COLO668 (cell line): ENCODE measurements around the gene TTC39B.

ENCODE experiments used
- DNase-seq: peaks from one replicate; lab custom pipeline; 2025; ENCODE audit not compliant: unreplicated experiment; lab: John Stamatoyannopoulos, UW

Gene TTC39B

DNA sequence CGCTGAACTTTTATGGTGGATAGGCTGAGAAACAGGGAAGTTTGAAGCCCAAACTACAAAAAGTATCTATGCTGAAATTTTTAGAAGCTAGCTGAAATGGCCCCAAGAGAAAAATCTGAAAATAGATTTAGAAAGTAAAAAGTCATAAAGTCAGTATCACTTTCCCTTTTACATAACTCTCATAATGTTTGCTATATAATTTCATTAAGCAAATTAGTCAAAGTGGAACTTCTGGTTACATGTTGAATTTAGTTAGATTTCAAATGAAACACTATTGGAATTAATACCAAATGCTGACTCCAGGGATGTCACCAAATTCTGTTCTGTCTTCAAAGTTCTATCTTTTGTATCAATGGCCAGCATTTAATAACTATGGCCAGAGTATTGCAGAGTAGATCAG, 126.9 kb downstream of the TTC39B start:
- DNase-seq = no peak

DNA sequence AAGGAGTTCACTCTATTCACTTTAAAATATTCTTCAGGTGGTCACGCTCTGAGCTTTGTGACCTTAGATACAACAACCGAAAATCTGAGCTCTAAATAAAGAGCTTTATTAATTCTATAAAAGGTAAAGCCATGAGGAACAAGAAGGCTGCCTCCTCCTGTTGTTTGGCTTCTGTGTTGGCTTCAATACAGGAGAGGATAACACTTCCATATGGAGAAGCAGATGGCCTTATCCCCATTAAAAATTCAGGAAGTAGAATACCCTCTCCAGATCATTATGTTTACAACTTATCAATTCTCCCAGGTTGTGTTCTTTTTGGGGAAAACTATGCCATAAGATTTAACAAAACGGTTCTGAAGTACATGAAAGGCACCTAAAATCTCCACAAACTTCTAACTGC, 128.4 kb downstream of the TTC39B start:
- no peak for DNase-seq

DNA sequence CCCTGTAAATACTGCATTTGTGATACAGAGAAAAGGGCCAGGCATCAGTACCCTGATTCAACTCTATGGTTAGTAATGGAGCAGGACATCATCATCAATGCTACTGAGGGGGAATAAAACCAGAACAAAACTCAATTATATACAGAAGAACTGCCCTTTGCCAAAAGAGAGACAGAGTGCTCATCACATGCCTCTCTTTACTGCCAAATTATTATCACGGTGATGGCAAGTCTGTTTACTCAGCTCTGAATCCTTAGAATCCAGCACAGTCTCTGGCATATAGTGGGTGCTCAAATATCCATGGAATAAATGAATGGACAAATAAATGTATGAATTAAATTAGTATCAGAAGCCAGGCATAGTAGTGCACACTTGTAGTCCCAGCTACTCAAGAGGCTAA, 130.2 kb downstream of the TTC39B start:
- no peak for DNase-seq

DNA sequence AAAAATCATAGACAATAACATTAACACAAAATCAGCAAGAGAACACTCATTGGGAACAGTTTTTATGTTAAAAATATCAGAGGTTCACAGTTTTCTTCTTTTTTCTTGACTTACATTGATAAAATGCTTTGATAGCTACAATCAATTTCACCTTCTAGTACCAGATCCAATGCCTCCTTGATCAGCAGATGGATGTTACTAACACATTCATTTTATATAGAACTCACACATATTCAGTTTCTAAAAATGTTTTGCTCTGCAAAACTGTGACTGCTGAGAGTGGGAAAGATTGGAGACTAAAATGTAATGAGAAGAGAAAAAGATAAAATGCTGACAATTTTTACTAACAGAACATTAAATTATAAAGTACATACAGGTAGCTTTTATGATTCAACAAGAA, 143.1 kb downstream of the TTC39B start:
- no peak for DNase-seq

DNA sequence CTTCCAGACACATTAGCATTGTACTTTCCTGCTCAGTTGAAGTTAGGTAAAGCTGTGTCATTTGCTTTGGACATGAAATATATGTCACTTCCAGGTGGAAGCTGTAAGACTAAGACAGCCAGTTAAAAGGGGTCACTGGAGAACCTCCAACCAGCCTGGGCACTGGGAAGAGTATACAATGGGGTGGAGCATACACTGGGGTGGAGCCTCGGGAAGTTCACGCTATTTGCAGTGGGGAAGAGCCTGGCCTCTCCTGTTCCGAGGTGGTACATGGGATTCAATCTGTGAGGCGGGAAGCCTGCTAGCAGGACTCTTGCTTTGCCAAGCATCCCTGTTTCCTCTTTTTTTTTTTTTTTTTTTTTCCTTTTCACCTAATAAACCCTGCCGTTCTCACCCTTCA, 145.3 kb downstream of the TTC39B start:
- DNase-seq = no peak

DNA sequence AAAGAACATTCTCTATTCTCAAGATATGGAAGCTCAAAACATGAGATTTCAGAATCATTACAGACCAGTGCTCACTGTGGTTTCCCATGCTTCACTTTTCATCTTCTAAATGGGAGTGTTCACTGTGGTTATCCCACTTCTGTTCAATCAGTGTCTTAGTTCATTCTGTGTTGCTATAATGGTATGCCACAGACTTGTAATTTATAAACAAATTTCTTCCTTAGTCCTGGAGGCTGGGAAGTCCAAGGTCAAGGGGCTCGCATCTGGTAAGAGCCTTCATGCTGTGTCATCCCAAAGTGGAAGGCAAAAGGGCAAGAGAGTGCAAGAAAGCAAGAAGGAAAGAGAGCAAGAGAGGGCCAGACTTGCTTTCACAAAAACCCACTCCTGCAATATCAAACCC, 146.3 kb downstream of the TTC39B start:
- DNase-seq = no peak

DNA sequence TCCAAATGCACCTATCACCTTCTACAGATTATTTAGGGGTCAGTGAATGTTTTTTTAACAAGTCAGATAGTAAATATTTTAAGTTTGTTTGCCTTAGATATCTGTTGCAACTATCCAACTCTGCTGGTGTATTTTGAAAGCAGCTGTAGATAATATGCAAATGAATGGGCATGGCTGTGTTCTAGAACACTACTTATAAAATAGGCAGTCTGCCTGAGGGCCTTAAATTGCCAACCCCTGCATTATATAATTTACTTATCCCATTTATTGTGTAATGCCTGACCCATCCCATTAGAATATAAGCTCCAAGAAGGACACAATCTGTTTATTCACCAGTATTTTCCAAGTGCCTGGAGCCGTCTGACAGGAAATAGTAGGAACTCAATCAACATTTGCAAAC, 149.0 kb downstream of the TTC39B start:
- no peak for DNase-seq

DNA sequence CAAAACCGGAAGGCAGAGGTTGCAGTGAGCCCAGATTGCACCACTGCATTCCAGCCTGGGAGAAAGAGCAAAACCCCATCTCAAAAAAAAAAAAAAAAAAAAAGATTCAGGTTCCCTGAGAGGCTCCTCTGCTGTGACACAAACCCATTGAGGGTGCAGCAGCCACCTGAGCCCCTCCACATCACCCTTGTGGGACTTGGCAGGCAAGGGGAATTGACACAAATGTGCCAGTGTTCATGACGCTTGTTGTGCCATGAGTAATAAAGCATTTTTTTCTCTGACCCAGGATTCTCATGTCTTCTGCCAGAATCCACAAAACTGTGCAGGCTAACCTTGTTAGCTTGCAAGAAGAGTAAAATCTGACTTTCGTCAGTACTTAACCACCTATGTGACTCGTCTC, 149.6 kb downstream of the TTC39B start:
- no peak for DNase-seq

DNA sequence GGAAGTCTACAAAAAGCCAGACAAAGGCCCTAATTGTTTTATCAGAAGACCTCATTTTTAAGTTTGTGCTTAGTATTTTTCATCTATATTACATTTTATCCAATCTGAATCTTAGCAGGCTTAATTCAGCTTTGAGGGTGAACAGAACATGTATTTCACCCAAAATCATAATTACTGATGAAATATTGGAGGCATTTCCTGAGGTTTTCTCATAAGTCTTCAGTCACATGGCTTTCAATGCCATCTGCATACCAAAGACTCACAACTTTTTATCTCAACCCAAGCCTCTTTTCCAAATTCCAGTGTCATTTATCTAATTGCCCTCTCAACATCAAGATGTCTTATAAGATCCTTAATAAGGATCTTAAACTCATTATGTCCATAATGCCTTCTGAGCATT, 150.8 kb downstream of the TTC39B start:
- DNase-seq = no peak

DNA sequence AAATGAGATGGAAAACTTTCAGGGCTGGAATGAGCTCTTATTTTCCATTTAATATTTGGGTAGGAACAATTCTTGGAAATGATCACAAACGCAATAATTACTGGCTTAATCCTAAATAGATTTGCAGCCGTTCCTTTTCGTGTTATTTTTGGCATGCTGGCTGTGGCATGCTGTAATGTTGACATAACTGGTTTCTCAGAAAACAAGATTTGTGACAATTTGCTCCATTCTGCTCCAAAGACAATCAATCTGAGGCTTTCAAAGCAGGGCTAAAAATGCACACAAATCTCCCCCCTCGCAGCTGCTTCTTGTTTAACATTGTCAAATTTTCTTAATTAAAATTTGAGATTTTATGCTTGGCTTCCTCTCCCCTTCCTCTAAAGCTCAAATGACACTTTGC, 151.2 kb downstream of the TTC39B start:
- no peak for DNase-seq

DNA sequence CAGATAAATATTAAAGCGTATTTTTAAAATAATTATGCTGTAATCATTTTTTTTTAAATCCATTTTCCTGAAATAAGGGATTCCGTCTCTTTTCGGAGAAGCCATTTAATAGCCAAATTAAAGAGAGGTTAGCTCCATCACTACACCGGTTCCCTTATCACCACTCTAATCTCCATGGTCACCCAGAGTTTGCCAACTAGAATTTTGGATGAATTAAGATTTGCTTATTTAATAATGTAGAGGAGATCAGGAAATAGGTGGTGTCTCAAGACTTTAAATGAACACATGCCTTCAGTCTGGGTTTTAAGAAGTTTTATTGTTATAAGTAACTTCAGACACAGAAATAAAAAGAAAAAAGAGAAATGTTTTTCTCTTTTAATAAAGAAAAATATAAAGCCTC, 151.7 kb downstream of the TTC39B start:
- no peak for DNase-seq

DNA sequence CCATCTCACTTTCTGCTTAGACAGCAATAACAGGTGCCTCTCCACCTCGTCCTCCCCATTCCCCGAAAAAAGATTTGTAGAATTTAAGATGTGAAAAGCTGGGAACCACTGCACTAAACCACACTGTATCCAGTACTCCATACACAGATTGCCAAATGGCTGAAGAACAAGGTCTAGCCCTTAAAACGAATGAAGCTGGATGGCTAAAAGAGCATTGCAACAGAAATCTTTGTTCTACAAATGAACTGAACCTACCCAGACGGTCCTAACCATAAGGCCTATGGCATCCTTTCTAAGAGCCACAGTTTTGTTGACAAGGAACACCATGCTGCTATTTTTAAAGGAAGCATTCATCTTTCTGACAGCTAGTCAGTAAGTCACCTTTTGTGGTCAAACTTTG, 152.3 kb downstream of the TTC39B start:
- DNase-seq = no peak

DNA sequence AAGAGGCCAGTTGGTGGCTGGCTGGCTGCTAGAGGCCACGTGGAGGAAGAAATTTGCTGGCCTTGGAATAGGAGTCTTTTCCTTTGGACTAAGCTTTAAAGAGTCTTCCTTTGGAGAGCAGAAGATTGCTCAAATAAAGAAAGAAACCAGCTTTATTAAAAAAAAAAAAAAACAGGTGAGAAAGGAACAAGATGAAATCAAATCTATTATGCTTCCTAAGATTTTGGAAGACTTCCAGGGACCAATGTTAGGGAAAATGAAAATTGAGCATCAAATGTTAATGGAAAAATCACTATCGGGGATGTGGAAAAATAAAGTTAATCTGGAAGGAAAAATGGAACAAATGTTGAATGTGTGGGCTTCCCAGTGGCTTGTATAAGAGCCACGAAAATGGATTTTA, 153.1 kb downstream of the TTC39B start:
- DNase-seq = no peak

DNA sequence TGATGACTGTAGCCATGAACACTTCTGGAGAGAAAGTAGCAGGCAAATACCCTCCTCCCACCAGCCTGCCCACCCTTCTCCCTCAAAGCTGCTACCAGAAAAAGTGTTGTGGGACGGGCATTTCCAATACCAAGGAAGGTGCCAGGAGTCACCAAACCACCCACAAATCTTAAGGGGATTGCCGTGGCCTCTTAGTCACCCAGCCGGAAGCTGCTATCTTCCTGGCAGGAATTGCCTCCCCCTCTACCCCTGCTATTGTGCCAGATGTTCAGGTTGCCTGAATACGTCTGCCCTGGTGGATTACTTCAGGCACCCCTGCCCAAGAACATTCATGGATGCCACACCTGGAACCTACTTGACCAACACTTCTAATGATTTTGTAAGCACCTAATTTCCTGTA, 156.1 kb downstream of the TTC39B start:
- no peak for DNase-seq

DNA sequence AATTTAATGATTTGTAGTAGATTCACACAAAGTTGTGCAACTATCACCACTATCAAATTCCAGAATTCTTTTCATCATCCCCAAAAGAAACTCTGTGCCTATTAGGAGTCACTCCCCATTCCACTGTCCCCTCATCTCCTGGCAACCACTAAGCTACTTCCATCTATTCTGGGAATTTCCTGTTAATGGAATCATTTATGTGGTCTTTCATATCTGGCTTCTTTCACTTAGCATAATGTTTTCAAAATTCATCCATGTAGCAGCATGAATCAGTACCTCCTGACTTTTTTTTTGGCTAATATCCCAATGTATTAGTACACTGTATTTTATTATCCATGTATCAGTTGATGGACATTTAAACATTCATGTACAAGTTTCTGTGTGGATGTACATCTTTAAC, 157.6 kb downstream of the TTC39B start:
- no peak for DNase-seq

DNA sequence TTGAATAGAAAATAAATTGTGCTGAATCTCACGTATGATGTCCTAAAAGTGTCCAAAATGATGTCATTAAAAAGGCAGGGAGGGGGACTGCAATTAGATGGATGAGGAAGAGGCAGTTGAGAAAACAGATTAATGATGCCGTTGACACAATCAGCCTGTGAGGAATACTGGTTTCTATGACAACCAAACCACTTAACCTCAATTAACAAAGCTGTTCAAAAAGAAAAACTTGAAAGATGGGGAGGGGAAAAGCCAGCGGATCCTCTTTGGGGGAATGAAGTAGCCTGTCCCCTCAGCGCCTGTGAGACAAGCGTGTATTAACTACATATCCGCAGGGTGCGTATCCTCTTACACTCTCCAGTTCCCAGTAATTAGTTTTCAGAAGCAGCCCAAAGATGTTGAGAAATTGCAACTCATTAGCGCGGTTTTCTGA, 160.7 kb downstream of the TTC39B start:
- DNase-seq = no peak

DNA sequence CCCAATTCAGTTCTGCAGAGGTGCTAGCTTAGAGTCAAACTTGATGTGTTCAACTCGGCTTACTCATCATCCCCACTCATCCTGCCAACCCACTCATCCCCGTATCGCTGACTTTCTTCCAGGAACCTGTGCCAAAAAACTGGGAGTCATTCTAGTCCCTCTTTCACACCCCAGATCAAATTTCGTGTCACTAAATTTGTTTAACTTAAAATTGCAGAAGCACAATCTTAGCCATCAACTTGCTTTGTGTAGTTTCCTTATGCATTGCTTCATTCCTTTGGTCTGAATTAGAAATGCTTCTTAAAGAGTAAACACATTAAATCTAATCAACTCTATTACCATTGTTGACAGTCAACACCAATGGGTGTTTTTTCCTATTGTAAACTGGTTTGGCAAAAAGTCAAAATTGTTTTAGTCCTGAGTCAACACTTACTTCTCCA, 162.4 kb downstream of the TTC39B start:
- peak; percentile 9 for DNase-seq

DNA sequence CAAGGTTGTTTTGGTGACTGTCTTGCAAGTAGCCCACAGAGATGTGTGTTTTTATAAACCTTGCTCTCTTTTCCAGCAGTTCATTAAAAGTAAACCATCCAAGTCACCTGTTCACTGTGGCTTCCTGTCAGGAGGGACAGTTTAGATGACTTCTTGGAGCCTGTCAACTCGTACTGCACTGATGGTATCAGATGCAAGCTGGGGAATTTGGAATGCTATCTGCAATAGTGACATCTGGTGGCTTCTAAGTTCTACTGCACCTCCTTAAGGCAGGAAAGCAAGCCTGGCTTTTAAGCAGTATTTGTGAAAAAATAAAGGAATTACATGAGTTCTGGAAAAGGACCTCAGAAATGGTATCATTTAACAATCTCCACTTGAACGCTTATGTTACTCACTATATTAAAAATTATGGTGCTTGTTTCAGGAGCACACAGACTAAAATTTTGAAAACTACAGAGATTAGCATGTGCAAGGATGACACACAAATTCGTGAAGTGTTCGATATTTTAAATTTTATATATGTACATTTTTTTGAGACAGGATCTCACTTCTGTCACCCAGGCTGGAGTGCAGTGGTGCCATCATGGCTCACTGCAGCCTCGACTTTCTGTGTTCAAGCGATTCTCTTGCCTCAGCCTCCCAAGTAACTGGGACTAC, 164.0 kb downstream of the TTC39B start:
- peak; percentile 13 for DNase-seq

DNA sequence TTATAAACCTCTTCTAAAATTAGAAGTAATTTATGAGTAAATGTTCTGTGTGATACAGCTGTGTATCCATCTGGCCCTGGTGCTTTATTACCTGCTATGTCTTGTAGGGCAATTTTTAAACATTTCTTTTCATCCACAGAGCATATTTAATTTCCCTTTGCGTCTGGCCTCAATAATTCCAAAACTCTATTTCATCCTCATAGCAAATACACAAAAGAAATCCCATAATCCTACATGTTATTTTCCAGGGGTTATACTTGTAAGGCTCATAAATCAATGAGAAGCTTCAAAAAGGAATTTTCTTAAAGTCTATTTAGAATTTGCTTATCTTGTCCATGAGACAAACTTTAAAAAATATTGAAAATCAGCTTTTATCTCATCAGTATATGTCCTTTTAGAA, 167.0 kb downstream of the TTC39B start:
- DNase-seq = no peak

DNA sequence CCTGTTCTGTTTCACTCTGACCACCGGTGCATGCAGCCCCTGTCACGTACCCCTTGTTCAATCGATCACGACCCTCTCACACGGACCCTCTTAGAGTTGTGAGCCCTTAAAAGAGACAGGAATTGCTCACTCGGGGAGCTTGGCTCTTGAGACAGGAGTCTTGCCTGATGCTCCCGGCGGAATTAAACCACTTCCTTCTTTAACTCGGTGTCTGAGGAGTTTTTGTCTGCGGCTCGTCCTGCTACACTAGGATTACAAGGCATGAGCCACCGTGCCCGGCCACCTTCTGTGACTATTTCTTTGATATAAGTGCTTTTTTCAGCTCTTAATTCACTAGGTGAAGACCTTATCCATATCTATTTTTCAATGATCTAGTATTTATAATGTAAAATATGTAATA, 167.5 kb downstream of the TTC39B start:
- no peak for DNase-seq

DNA sequence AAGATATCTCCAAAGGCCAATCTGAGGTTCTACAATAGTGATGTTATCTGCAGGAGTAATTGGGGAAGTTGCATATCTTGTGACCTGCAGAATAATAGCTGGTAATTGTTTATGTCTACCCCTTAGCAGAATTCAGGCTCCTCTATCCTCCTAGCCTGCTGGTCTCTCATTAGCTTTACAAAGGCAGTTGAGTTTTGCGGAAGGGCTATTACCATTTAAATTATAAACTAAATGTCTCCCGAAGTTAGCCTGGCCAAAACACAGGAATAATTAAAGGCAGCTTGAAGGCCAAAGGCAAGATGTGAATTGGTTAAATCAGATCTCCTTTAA, 168.7 kb downstream of the TTC39B start:
- DNase-seq = no peak

DNA sequence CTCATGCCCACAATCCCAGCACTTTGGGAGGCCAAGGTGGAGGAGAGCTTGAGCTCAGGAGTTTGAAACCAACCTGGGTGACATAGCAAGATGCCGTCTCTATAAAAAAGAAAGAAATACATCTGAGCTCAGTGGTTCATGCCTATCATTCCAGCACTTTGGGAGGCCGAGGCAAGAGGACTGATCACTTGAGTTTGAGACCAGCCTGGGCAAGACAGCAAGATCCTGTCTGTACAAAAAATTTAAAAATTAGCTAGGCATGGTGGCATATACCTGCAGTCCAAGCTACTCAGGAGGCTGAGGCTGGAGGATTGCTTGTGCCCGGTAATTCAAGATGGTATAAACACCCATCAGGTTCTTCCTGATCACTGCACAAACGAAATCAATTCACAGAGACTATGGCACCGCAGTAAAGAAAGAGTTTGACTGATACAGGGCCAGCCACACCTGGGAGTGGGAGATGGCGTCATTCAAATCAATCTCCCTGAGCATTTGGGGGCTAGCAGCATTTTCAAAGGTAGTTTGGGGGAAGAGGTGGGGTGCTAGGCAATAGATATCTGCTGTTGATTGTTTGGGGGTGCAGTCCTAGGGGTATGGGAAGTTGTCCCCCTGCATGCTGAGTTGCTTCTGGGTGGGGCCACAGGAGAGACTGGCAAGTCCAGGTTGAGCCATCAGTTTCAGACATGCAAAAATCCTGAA, 169.2 kb downstream of the TTC39B start:
- DNase-seq = no peak

DNA sequence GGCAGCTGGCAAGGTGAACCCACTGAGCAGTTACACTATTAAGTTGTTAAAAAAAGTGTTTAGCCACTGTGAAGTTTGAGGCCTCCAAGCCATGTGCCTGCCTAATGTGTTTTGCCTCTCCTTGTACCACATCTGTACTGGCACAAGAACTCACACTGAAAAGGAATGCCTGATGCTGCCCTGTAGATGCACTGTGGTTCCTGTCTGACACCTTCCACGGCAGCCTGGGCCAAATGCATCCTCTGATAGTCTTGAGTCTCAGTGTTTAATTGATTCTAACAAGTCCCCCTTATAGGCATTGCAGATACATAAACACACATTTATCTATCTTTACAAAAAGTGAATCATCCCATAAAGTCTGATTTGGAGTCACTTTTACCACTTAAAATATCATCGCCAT, 169.9 kb downstream of the TTC39B start:
- no peak for DNase-seq
